GM12875 (cell line): ENCODE measurements around the gene UBE2O.

Experiments used
- H3K4me3 ChIP-seq: one replicate; pipeline ENCODE4 v1.5.1; 2011; ENCODE audit warnings: low read depth, low read length, control low read depth
- TF ChIP-seq, protein P1 (sequence below): IDR thresholded peaks from 2 replicates; pipeline ENCODE4 v1.5.1; 2011; ENCODE audit warnings: low read depth, mild to moderate bottlenecking, control low read depth, inconsistent platforms, low read length, moderate library complexity, borderline replicate concordance; ENCODE audit not compliant: insufficient read depth

Gene UBE2O

DNA sequence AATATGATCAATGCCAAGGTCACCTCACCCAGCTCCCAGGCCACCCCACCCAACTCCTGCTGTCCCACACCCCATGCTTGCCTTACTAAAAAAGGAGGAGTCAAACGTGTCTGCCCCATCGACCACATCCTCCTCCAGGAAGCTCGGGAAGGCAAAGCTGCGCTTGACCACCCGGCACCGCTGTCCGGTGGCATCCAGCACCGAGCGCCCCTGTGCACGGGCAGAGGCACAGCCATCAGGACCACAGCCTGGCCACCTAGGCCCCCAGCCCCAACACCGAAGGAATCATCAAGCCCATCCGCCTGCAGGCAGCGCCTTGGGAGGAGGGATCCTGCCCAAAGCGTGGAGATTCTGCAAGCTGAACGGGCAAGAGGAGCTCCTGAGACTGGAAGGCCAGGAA, 24.6 kb upstream of the UBE2O start:
- H3K4me3 ChIP-seq = no peak overlapping the region
- TF ChIP-seq, protein P1, sequence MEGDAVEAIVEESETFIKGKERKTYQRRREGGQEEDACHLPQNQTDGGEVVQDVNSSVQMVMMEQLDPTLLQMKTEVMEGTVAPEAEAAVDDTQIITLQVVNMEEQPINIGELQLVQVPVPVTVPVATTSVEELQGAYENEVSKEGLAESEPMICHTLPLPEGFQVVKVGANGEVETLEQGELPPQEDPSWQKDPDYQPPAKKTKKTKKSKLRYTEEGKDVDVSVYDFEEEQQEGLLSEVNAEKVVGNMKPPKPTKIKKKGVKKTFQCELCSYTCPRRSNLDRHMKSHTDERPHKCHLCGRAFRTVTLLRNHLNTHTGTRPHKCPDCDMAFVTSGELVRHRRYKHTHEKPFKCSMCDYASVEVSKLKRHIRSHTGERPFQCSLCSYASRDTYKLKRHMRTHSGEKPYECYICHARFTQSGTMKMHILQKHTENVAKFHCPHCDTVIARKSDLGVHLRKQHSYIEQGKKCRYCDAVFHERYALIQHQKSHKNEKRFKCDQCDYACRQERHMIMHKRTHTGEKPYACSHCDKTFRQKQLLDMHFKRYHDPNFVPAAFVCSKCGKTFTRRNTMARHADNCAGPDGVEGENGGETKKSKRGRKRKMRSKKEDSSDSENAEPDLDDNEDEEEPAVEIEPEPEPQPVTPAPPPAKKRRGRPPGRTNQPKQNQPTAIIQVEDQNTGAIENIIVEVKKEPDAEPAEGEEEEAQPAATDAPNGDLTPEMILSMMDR = no peak

DNA sequence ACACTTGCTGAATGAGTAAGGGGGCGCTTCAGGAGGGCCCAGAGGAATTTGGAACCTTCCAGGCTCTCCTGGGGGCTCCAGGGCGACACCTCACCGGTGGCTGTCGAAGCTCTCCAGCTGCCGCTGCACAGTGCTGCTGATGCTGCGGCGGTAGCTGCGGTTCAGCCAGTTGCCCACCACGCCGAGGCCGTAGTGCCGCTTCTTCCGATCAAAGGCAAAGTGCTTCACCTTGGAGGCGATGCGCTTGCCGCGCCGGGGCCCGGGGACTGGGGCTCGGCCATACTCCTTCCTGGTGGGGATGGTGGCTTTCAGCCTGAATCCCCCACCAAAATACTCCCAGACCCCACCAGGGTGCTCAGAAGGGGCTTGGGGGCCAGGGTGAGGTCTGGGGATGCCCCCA, 23.8 kb upstream of the UBE2O start:
- TF ChIP-seq, protein P1 = no peak
- H3K4me3 ChIP-seq = no peak overlapping the region

DNA sequence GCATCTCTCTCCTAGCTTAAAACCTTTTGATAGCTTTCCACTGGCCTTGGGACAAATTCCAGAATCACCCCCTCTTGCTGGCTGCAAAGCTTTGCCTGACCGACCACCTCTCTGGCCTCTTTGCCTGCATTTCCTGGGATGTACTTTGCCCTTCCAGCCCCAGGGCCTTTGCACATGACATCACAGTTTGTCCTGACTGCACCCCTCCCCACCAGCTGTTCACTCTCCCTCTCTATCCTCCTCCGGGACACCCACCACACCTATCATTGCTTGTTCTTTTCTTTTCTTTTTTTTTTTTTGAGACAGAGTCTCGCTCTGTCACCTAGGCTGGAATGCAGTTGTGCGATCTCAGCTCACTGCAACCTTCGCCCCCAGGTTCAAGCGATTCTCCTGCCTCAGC, 22.4 kb upstream of the UBE2O start:
- TF ChIP-seq, protein P1 = no peak
- no peak overlapping the region for H3K4me3 ChIP-seq

DNA sequence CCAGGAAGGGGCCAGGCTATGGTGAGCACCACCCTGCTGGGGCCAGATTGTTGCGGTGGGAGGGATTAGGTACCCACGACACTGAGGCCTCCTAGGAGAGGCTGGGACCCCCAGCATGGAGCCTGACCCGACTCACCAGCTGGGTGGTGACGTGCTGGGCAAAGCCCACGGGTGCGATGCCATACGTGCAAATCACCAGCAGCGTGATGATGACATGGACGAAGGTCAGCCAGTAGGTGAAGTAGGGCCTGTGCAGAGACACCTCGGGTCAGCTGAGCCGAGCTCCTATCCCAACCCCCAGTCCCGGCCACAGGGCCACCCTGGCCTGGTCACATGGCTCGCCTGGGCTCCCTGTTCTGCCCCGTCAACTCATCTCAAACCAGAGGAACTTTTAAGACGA, 21.9 kb upstream of the UBE2O start:
- TF ChIP-seq, protein P1 = no peak
- no peak overlapping the region for H3K4me3 ChIP-seq

DNA sequence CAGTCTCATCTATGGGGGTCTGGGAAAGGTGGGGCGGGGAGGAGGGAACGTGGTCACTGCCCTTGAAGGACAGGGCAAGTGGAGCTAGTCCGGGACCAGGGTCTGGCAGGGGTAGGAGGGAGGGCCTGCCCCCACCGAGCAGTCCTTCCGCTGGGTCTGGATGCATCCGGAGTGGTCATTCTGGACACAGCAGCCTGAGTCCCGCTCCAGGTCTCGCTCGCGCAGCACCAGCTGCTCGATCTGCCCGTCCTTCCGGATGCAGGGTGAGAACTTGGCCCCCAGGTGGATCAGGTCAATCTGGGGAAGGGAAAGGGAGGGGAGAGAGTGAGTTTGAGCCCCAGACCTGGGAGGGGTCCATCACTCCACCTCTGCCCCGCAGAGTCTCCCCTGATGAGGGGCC, 21.3 kb upstream of the UBE2O start:
- TF ChIP-seq, protein P1 = no peak
- no peak overlapping the region for H3K4me3 ChIP-seq

DNA sequence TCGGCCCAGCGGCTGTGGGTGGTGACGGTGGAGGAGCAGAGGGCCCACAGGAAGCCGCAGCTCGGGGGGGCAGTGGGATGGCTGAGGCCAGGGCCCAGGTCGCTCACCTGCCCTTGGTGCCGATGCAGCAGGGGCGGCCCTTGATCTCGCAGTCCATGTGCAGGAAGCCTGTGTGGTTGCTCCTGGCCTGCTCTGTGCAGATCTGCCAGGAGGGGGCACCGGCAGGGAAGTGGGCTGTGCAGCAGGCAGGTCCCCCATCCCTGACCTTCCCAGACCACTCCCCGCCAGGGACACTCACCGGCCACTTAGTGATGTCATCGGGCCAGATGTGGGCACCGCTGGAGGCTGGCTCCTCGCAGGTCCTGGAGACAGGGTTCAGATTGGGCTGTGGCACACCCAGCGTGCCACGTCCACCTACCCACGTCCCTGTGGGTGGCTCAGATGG, 20.6 kb upstream of the UBE2O start:
- H3K4me3 ChIP-seq = no peak overlapping the region
- TF ChIP-seq, protein P1 = peak; percentile 59

DNA sequence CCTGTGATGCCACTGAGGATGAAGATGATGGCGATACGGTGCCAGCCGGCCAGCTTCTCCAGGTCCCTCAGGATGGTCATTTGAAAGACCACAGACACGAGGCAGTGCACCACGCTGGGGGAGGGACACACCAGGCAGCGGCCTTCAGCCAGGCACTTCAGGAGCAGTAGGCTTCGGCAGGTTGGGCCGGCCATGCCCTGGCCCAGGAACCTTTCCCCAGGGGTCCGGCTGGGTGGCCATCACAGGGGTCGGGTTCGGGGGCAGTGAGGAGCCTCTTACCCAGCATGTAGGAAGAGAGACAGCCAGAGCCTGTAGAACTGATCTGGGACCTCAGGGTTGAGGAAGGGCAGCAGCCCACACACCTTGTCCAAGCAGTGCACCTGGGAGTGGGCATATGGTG, 19.8 kb upstream of the UBE2O start:
- H3K4me3 ChIP-seq = no peak overlapping the region
- TF ChIP-seq, protein P1 = no peak
